C4-2B (cell line): ENCODE measurements around the gene GPR25.

Source experiments
- H3K27ac ChIP-seq: fragments of 450-650 bp; 2 replicates; pipeline ENCODE4 v1.5.1; 2017
- CTCF ChIP-seq: fragments of 450-650 bp; conservative IDR thresholded peaks from 2 replicates; pipeline ENCODE4 v1.5.1; 2017; ENCODE audit warnings: mild to moderate bottlenecking
- ZFX ChIP-seq: fragments of 450-650 bp; IDR thresholded peaks from 2 replicates; pipeline ENCODE4 v1.6.1; 2017

GPR25 gene

GRCh38 chr1:200896531-200897196 lies 23.9 kb downstream of the GPR25 start:
- TF ChIP-seq ZFX (no peak), CTCF (no peak)
- no peak overlapping the region for H3K27ac ChIP-seq

DNA sequence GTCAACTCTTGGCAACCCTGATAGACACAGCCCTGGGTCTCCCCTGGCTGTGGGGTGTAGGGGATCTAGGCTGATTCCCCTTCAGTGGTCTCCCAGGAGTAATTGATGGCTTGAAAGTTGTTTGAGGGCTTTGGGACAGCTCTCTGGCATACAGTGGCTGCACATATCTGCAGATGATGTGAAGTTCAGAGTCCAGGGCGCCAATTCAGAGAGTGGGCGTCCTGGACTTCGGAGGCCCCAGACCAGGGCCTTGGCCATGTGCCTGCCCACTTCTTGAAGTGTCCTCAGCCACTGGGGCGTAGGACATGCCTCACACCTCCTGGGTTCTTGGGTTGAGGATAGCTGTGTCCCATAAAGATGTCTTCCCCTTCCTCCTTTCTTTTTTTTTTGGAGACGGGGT lies 24.5 kb downstream of the GPR25 start:
- no peak for TF ChIP-seq CTCF
- no peak for TF ChIP-seq ZFX
- no peak overlapping the region for H3K27ac ChIP-seq

- no peak overlapping the region for H3K27ac ChIP-seq
- TF ChIP-seq ZFX (no peak), CTCF (no peak)
Measured at GRCh38 chr1:200899015-200899386, 26.2 kb downstream of the GPR25 start.

- TF ChIP-seq ZFX: no peak
- no peak for TF ChIP-seq CTCF
- no peak overlapping the region for H3K27ac ChIP-seq
Measured at GRCh38 chr1:200899451-200899915, 26.7 kb downstream of the GPR25 start.

DNA sequence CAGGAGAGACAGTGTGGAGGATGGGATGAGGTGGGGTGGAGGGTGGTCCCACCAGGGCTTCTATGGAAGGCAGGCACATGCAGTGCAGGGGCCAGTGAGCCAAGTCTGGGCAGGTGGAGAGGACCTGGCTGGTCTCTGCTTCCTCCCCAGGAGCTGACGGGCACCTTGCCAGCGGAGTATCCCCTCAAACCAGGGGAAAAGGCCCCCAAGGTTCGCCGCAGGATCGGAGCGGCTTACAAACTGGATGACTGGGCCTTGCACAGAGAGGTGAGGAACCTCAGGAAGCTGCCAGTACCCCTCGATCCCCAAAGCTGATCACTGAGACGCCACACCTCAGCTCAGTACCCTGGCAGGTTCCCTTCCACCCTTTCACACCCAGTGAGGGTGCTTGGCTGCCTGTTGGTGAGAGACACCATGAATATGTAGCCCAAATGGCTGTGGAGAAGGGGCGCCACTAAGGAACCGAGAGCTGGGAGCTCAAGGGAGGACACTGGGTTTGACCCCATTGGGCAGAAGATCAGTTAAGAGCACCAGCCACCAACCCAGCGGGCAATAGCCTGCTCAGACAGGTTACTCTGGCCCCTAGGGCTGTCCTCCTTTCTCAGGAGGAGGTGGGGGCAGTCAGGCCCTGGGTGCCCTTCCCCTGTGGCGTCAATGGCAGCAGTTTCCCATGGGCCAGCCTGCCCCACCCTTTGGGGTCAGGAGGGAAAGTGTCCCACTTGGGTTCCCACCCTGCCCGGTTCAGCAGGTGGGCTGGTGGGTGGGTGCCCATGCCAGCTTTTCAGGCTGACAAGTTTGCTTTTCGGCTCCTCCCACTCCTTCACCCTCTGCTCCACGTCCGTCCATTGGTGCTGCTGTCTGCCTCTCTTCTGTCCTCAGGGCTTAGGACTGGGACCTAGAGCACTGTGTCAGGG lies 27.4 kb downstream of the GPR25 start:
- TF ChIP-seq ZFX (no peak), CTCF (no peak)
- no peak overlapping the region for H3K27ac ChIP-seq

DNA sequence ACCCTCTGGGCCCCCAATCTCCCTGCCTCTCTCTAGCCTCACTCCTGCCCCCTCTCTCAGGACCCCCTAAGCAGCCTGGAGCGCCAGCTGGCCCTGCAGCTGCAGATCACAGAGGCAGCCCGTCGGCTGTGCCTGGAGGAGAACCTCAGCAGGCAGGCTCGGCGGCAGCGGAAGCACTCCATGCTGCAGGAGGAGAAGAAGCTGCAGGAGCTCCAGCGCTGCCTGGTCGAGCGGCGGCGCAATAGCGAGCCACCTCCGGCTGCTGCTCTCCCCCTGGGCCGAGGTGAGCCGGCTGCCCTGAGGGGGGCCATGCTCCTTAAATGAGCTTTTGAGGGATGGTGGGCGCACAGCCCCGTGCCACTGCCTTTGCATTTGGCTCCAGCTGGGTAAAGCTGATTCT lies 28.1 kb downstream of the GPR25 start:
- H3K27ac ChIP-seq: no peak overlapping the region
- TF ChIP-seq CTCF: no peak
- no peak for TF ChIP-seq ZFX

- TF ChIP-seq CTCF (no peak), ZFX (no peak)
Measured at GRCh38 chr1:200901350-200901749, 28.6 kb downstream of the GPR25 start.

More at GRCh38 chr1:200901350-200901749, 28.6 kb downstream of the GPR25 start:
- H3K27ac ChIP-seq: no peak overlapping the region
